Activated B cell treated with CpG ODN at 0.5 μM for 24 hours (primary cell): ENCODE data around the gene MSH5. TPM values are rescaled to one million over a fixed set of nuclear protein-coding genes. Genes with fewer than 3 reads are reported as not detected.

Source experiments
- ATAC-seq: fragments of 200-7000 bp; cut with Tn5 transposase; one replicate; pipeline ENCODE4 v1.10.0; 2021; ENCODE audit warnings: low read depth, mild to moderate bottlenecking, moderate library complexity
- CTCF ChIA-PET: fragments of 350-600 bp; sonication (Branson Sonifier 250); formaldehyde crosslinking; loops from one replicate; lab custom pipeline; 2021; ENCODE audit warnings: antibody characterized with exemption; lab: Charles Lee
- POLR2A ChIA-PET: fragments of 350-600 bp; sonication (Branson Sonifier 250); formaldehyde crosslinking; loops from one replicate; lab custom pipeline; 2021; ENCODE audit warnings: antibody characterized with exemption; lab: Charles Lee
- DNase-seq: peaks from one replicate; pipeline ENCODE4 v3.0.0; 2022
- H3K27ac Mint-ChIP-seq: one replicate; pipeline ENCODE4 v1.8.0; 2020; ENCODE audit warnings: mixed read lengths
- H3K27me3 Mint-ChIP-seq: one replicate; pipeline ENCODE4 v1.8.0; 2021; ENCODE audit warnings: mixed read lengths
- H3K36me3 Mint-ChIP-seq: one replicate; pipeline ENCODE4 v1.8.0; 2021; ENCODE audit warnings: low read depth, mixed read lengths
- H3K4me1 Mint-ChIP-seq: one replicate; pipeline ENCODE4 v1.8.0; 2021; ENCODE audit warnings: mixed read lengths
- H3K4me3 Mint-ChIP-seq: one replicate; pipeline ENCODE4 v1.8.0; 2020; ENCODE audit warnings: mild to moderate bottlenecking, mixed read lengths
- H3K9me3 Mint-ChIP-seq: one replicate; pipeline ENCODE4 v1.8.0; 2020; ENCODE audit warnings: mixed read lengths
- CTCF ChIP-seq: fragments of 200-600 bp; IDR thresholded peaks from one replicate; pipeline ENCODE4 v1.8.0; 2022; ENCODE audit warnings: antibody characterized with exemption, mild to moderate bottlenecking
- intact Hi-C: fragments of 100-400 bp; cut with micrococcal nuclease; formaldehyde crosslinking; loops from one replicate; pipeline ENCODE4 v1.15.1; 2024
- total RNA-seq: library from RNA; stranded (reverse); gene quantifications from 2 replicates; pipeline ENCODE4 v1.2.3, GENCODE V29; 2022

Gene MSH5
- total RNA-seq, 1 donor from 2014 or later, result 47.3 TPM

GRCh38 chr6:31740397-31741223 lies 805 bp downstream of the MSH5 start:
- H3K4me1 Mint-ChIP-seq, result peaks cover 49% of the 10 kb centered on the region

GRCh38 chr6:31741815-31742214 lies 2.0 kb downstream of the MSH5 start:
- Mint-ChIP-seq H3K27ac (peak overlapping the region; percentile 10), H3K4me3 (peak overlapping the region; percentile 28), H3K27me3 (no peaks in the 10 kb centered on the region), H3K4me1 (peaks cover 43% of the 10 kb centered on the region), H3K9me3 (no peaks in the 10 kb centered on the region), H3K36me3 (peaks cover 17% of the 10 kb centered on the region)
- TF ChIP-seq CTCF, result no peak
- DNase-seq, result no peak
- ChIA-PET POLR2A (interaction anchor here (0.6 to 7.5 kb wide), 3 partner anchors 14 to 76 kb away, joined by 8 to 131 read pairs (median 103); partner anchors contain the start of genes DDAH2 and VARS1), CTCF (interaction anchor here (0.9 to 2.9 kb wide), 2 partner anchors 12 to 28 kb away, joined by 3 to 14 read pairs; no protein-coding TSS in a partner anchor)
- intact Hi-C loops, result no loop called here
- no peak for ATAC-seq

More at GRCh38 chr6:31740397-31741223, 805 bp downstream of the MSH5 start:
- TF ChIP-seq CTCF, result no peak
- no peak for DNase-seq
- Mint-ChIP-seq H3K9me3 (no peaks in the 10 kb centered on the region), H3K27ac (peak overlapping the region; percentile 94), H3K4me3 (peak overlapping the region; percentile 93), H3K36me3 (peaks cover 24% of the 10 kb centered on the region), H3K27me3 (no peaks in the 10 kb centered on the region)
- intact Hi-C loops, result loop anchor here (1.0 kb wide), 1 partner anchor 49 kb away; no protein-coding TSS in a partner anchor
- ChIA-PET POLR2A (interaction anchor here (0.6 to 7.5 kb wide), 17 partner anchors 13 to 218 kb away, joined by 3 to 131 read pairs (median 5); partner anchors contain the start of genes BAG6, C6orf47, DDAH2 and HSPA1A), CTCF (interaction anchor here (0.9 to 2.9 kb wide), 7 partner anchors 11 to 189 kb away, joined by 3 to 14 read pairs (median 4); no protein-coding TSS in a partner anchor)
- ATAC-seq, result peak; percentile 4

GRCh38 chr6:31742894-31743293 lies 3.1 kb downstream of the MSH5 start:
- ATAC-seq, result no peak
- TF ChIP-seq CTCF, result no peak
- Mint-ChIP-seq H3K27me3 (no peaks in the 10 kb centered on the region), H3K36me3 (peaks cover 23% of the 10 kb centered on the region), H3K4me1 (peaks cover 32% of the 10 kb centered on the region), H3K27ac (no peak overlapping the region), H3K4me3 (no peak overlapping the region), H3K9me3 (no peaks in the 10 kb centered on the region)
- CTCF ChIA-PET, result no interaction called here
- no peak for DNase-seq
- intact Hi-C loops, result no loop called here
- POLR2A ChIA-PET, result no interaction called here

- intact Hi-C loops, result no loop called here
- H3K9me3 Mint-ChIP-seq, result no peaks in the 10 kb centered on the region
- peaks cover 17% of the 10 kb centered on the region for H3K4me1 Mint-ChIP-seq
- ChIA-PET CTCF (no interaction called here), POLR2A (no interaction called here)
- TF ChIP-seq CTCF, result no peak
- no peak for ATAC-seq
- H3K27me3 Mint-ChIP-seq, result no peaks in the 10 kb centered on the region
- H3K4me3 Mint-ChIP-seq, result no peak overlapping the region
- peaks cover 29% of the 10 kb centered on the region for H3K36me3 Mint-ChIP-seq
- H3K27ac Mint-ChIP-seq, result no peak overlapping the region
- DNase-seq, result no peak
Observed at GRCh38 chr6:31744422-31744821, 4.6 kb downstream of the MSH5 start.
